Mononuclear cell (primary cell): ENCODE results near the gene CA10. TPM values are rescaled to one million over a fixed set of nuclear protein-coding genes. Genes with fewer than 3 reads are reported as not detected.

Experiments used
- H3K27me3 ChIP-seq: 2 replicates; pipeline ENCODE4 v1.6.0; 2011; ENCODE audit warnings: low read length, control low read depth; ENCODE audit not compliant: insufficient read depth
- H3K4me1 ChIP-seq: 2 replicates; pipeline ENCODE4 v1.5.1; 2011; ENCODE audit warnings: mild to moderate bottlenecking, low read length, control low read depth; ENCODE audit not compliant: insufficient read depth
- H3K4me3 ChIP-seq: 2 replicates; pipeline ENCODE4 v1.5.1; 2011; ENCODE audit warnings: mild to moderate bottlenecking, low read length, moderate library complexity
- H3K9me3 ChIP-seq: 2 replicates; pipeline ENCODE4 v1.5.1; 2011; ENCODE audit warnings: low read depth, mild to moderate bottlenecking, control low read depth, low read length
- total RNA-seq: library from RNA; depleted of rRNA; stranded (reverse); fragments of >200 nt; gene quantifications from one replicate; pipeline ENCODE4 v1.2.3, GENCODE V29; 2012

The CA10 gene
- total RNA-seq, 1 donor: 0.10 TPM

DNA sequence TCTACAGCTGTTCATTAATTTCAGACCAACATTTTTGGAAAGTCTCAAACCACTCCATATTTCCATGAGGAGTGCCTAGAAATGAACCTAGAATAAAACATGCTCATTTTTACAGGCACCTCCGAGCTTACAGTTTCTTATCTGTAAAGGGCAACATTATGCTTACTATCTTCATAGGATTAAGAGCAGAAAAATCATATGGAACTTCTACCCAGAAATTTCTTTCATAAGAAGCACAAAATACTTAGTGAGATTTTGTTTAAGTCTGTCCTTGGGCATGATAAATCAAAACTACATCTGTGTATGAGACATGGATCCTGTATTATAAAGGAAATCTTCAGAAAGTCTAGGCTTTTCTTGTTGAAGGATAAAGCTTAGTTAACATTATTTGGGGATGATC lies 187.4 kb downstream of the CA10 start:
- H3K9me3 ChIP-seq: no peaks in the 10 kb centered on the region
- H3K4me1 ChIP-seq: no peaks in the 10 kb centered on the region
- H3K27me3 ChIP-seq: no peaks in the 10 kb centered on the region
- H3K4me3 ChIP-seq: no peak overlapping the region

DNA sequence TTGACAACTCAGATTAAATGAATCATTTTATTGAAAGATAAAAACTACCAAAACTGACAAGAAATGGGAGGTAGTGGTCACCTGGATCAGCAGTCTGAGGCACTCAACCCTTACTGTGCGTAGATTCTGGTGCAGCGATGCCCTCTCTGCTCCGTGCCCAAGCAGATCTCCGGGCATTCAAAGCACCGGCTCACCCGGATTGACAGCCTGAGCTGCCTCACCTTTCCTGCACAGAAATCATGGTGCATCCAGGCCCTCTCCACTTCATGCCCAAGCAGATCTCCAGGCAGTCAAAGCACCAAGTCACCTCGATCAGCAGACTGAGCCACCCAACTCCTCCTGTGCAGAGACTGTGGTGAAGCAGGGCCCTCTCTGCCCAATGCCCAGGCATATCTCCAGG lies 196.8 kb downstream of the CA10 start:
- Histone ChIP-seq H3K27me3 (no peaks in the 10 kb centered on the region), H3K4me1 (no peaks in the 10 kb centered on the region), H3K9me3 (peaks cover 8% of the 10 kb centered on the region), H3K4me3 (no peak overlapping the region)

DNA sequence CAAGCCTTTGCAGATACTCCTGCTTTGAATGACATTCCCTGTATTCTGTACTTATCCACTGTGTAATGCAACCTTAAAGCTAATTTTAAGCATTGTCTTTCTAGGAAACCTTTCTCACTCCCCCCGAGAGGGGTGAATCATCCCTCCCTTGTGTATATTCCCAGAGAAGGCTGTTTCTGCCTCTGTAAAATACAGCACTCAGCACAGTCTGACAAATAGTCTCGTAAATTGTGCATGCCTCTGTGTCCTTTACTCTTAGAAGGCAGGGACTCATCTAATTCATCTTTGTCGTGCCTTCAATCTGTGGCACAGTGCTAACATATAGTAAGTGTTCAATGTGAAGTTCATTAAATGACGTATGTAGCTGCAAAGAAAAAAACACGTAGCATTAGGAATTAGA lies 200.7 kb downstream of the CA10 start:
- Histone ChIP-seq H3K4me1 (no peaks in the 10 kb centered on the region), H3K4me3 (no peak overlapping the region), H3K27me3 (no peaks in the 10 kb centered on the region), H3K9me3 (peaks cover 3% of the 10 kb centered on the region)

DNA sequence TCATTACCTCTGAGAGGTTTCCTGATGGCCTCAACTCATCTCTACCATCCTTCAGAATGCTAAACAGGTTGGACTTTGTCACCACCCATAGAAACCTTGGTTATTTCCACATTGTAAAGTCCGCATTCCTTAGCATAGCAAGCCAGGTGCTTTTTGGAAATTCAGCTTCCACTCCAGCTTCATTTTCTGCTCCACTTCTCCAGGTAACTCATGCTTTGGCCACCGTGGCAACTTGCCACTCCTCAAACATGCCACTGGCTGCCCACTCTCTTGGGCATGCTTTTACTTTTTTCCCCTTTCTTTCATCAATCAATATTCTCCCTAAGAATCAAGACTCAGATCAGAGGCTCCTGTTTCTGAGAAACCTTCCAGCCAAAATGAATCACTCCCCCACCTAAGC lies 203.3 kb downstream of the CA10 start:
- H3K9me3 ChIP-seq: no peaks in the 10 kb centered on the region

DNA sequence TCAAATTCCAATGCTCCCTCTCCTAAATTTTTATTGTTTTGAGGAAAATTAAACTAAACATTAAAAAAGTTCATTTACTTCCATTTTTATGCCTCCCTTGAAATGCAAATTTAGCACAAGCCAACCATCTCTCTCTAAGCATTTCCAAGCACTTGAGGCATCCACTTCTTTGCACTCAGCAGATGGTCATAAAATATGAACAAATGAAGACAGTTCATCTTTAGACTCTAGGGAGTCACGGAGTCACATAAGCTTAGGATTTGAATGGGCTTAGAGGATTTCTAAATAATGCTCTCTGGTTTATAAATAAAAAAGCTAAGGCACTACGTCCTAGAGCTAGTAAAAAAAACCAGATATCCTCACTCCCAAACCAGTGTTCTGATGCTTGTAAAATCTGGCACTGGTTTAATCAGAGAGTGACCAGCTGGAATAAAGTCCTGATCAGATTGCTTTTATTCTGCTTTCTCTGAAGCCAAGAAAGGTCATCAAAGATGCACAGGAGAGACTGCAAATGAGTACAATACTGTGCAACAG lies 204.2 kb downstream of the CA10 start:
- Histone ChIP-seq H3K9me3 (no peaks in the 10 kb centered on the region), H3K4me1 (no peaks in the 10 kb centered on the region), H3K27me3 (no peaks in the 10 kb centered on the region), H3K4me3 (no peak overlapping the region)

More for the DNA sequence above, 203.3 kb downstream of the CA10 start:
- Histone ChIP-seq H3K27me3 (no peaks in the 10 kb centered on the region), H3K4me3 (no peak overlapping the region), H3K4me1 (no peaks in the 10 kb centered on the region)

DNA sequence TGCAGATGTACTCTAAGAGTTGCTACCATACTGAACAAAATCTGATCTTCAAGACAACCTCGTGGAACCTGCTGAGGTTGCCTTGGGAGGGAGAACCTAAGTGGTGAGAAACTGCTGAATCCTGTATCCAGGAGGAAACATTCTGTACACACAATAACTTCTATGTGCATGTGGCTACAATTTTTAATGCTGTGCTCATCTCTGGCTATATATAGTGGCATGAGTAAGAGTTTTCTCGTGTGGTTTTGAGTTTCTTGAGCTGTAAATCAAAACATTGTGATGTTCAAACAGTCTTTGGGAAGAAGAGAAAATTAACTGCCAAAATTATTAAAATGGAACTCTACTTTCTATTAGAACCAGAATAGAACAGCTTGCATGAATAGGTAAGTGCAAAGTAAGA lies 206.8 kb downstream of the CA10 start:
- Histone ChIP-seq H3K9me3 (no peaks in the 10 kb centered on the region), H3K4me1 (no peaks in the 10 kb centered on the region), H3K27me3 (no peaks in the 10 kb centered on the region), H3K4me3 (no peak overlapping the region)

- Histone ChIP-seq H3K27me3 (no peaks in the 10 kb centered on the region), H3K4me3 (no peak overlapping the region), H3K9me3 (no peaks in the 10 kb centered on the region), H3K4me1 (no peaks in the 10 kb centered on the region)
These were observed 210.4 kb downstream of the CA10 start for GRCh38 chr17:51948128-51948527.

DNA sequence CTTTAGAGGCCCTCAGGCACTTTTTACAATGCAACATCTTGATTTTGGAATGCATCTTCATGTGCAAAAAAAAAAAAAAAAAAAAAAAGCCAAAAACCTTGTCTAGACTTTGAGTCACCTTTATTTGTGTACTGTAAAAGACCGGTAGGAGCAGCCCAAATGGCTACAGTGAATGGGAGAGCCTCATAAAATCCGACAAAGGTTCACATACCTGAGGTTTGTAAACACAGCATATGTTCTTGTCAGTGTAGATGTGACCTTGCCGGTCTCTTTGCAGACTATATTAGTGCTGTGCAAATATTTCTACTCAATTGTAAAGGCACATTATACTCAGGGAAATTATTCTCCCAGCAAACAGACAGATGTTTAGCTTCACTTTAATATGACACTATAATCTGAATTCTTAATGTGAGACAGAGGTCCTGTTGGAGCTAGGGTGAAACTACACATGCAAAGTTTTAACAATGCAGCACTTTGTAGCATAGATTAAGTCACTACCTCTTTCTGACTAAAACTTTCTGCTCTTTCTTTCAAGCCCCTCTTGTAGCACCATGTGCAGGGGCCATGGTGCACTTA lies 211.3 kb downstream of the CA10 start:
- Histone ChIP-seq H3K9me3 (no peaks in the 10 kb centered on the region), H3K4me3 (no peak overlapping the region), H3K27me3 (no peaks in the 10 kb centered on the region), H3K4me1 (no peaks in the 10 kb centered on the region)

- no peaks in the 10 kb centered on the region for H3K27me3 ChIP-seq
- no peak overlapping the region for H3K4me3 ChIP-seq
- H3K9me3 ChIP-seq: no peaks in the 10 kb centered on the region
- no peaks in the 10 kb centered on the region for H3K4me1 ChIP-seq
These were observed 212.2 kb downstream of the CA10 start for GRCh38 chr17:51946311-51946710.

DNA sequence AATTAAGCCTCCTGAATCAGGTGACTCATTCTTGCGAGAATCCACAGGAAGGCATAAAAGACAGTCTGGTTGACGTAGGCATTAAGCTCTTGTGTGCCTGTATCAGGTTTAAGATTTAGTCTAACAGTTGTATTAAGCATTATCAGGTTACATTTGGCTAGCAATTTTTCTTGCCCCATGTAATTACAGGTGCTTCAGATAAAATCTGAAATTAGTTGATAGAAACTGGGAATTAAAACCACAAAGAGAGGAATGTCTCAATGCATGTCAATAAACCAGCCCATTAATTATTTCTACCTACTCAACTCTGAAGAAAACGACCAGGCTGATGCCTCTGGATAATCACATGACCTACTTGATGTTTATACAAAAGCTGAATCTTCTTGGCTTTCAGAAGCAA lies 217.2 kb downstream of the CA10 start:
- Histone ChIP-seq H3K9me3 (no peaks in the 10 kb centered on the region), H3K4me3 (no peak overlapping the region), H3K27me3 (no peaks in the 10 kb centered on the region), H3K4me1 (no peaks in the 10 kb centered on the region)

DNA sequence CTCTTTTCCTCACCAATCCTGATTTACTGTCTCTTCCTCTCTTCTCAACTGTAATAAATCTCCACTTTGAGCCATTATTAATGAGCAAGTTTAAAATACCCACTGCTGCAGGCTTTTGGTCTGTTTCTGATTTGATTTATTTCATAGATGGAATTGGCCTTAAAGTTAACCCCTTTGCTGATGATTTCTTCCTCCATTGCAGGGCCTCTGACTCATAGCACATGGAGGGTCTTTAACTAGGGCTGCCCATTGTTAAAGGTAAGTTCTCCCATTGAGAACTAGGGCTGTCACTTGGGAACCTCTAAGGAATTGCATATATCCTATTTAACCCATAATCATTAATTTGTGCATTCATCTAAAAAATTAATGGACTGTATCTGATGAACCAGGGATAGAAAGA lies 221.2 kb downstream of the CA10 start:
- no peak overlapping the region for H3K4me3 ChIP-seq
- H3K4me1 ChIP-seq: no peaks in the 10 kb centered on the region
- H3K9me3 ChIP-seq: no peaks in the 10 kb centered on the region
- H3K27me3 ChIP-seq: no peaks in the 10 kb centered on the region

- no peaks in the 10 kb centered on the region for H3K4me1 ChIP-seq
- no peaks in the 10 kb centered on the region for H3K9me3 ChIP-seq
- H3K27me3 ChIP-seq: no peaks in the 10 kb centered on the region
- H3K4me3 ChIP-seq: no peak overlapping the region
These were observed 223.0 kb downstream of the CA10 start for GRCh38 chr17:51935477-51935876.

DNA sequence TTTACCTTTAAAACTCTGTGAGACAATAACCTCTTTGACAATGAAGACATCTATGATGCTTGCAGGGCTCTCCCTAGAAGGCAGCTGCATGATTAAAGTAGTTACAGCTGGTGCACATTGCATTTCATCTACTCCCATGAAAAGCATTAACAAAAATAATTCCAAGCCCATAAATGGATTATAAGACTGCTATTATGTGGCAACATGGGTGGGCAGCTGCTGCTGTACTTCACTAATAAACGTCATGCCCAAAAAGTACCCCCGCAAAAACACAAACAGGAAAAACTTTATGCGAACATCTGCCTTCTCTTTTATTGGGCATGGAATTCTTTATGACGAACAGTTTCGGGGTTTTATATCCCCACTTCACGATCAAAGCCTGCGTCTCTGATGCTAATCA lies 224.9 kb downstream of the CA10 start:
- H3K27me3 ChIP-seq: no peaks in the 10 kb centered on the region
- no peak overlapping the region for H3K4me3 ChIP-seq
- no peaks in the 10 kb centered on the region for H3K4me1 ChIP-seq
- no peaks in the 10 kb centered on the region for H3K9me3 ChIP-seq

DNA sequence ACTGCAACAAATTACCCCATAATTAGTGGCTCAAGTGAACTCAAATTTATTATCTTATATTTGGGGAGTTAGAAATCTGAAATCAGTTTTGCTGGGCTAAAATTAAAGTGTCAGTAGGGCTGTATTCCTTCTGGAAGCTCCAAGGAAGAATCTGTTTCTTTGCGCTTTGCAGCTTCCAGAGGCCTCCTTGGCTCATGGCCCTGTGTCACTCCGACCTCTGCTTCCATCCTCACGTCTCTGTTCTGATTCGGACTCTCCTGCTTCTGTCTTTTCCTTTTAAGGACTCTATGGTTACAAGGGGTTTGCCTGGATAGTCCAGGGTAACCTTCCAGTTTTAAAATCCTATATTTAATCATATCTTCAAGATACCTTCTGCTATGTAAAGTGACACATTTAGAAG lies 232.1 kb downstream of the CA10 start:
- Histone ChIP-seq H3K4me1 (no peaks in the 10 kb centered on the region), H3K27me3 (no peaks in the 10 kb centered on the region), H3K4me3 (no peak overlapping the region), H3K9me3 (no peaks in the 10 kb centered on the region)

DNA sequence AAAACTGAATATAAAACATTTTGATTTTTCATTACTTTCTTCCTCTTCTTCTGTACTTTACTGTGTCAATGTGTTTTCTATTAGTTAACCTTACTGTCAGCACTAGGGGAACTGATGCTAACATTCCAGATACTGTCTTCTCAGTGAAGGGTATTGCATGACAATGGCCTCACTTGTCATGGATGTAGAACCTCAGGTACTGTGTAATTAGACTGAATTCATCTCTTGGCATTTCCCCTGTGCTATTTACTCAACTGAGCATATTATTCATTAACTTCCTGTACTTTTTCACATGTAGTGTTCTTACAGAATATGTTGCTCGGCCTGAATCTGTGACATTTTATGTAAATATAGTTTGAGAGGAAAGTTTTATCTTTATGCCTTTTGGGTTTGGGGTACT lies 237.0 kb downstream of the CA10 start:
- H3K27me3 ChIP-seq: no peaks in the 10 kb centered on the region
- no peaks in the 10 kb centered on the region for H3K9me3 ChIP-seq
- no peaks in the 10 kb centered on the region for H3K4me1 ChIP-seq
- H3K4me3 ChIP-seq: no peak overlapping the region

- Histone ChIP-seq H3K27me3 (no peaks in the 10 kb centered on the region), H3K4me1 (no peaks in the 10 kb centered on the region), H3K9me3 (no peaks in the 10 kb centered on the region), H3K4me3 (no peak overlapping the region)
These were observed 243.9 kb downstream of the CA10 start for GRCh38 chr17:51914577-51914976.
